Upper lobe of right lung (tissue), 1 donor: ENCODE measurements around the gene STK32B. TPM values are rescaled to one million over a fixed set of nuclear protein-coding genes. Genes with fewer than 3 reads are reported as not detected.

Experiments
- ATAC-seq: fragments of 200-7000 bp; cut with Tn5 transposase; one replicate; pipeline ENCODE4 v1.9.1; 2020; ENCODE audit warnings: mild to moderate bottlenecking, moderate library complexity
- DNase-seq: peaks from one replicate; pipeline ENCODE4 v3.0.0-alpha.2; 2020
- H3K27ac ChIP-seq: fragments of 200-600 bp; one replicate; pipeline ENCODE4 v1.8.0; 2022
- H3K27me3 ChIP-seq: fragments of 200-600 bp; one replicate; pipeline ENCODE4 v1.8.0; 2022; ENCODE audit warnings: mild to moderate bottlenecking
- H3K36me3 ChIP-seq: fragments of 200-600 bp; one replicate; pipeline ENCODE4 v1.8.0; 2022
- H3K4me1 ChIP-seq: fragments of 200-600 bp; one replicate; pipeline ENCODE4 v1.8.0; 2022
- H3K4me3 ChIP-seq: fragments of 200-600 bp; one replicate; pipeline ENCODE4 v1.8.0; 2022; ENCODE audit warnings: mild to moderate bottlenecking
- H3K9me3 ChIP-seq: fragments of 200-600 bp; one replicate; pipeline ENCODE4 v1.8.0; 2022
- CTCF ChIP-seq: fragments of 200-600 bp; IDR thresholded peaks from one replicate; pipeline ENCODE4 v1.8.0; 2022; ENCODE audit warnings: antibody characterized with exemption
- intact Hi-C: fragments of 100-400 bp; cut with DNase I; formaldehyde crosslinking; loops from one replicate; pipeline ENCODE4 v1.11.0; 2022
- total RNA-seq: library from RNA; stranded (reverse); fragmentation: NEBNext Ultra II Directional; extraction: Animal tissue kit (Norgen Biotek cat#: 25700); gene quantifications from one replicate; pipeline ENCODE4 v1.2.1, GENCODE V29; 2021
- donor health status: DM: no; HTN: yes; CAD: no; lungs with severe emphysema.

STK32B gene
- total RNA-seq, 1 donor from 2014 or later: 2.8 TPM

GRCh38 chr4:5398056-5398455 is 346.8 kb downstream of the STK32B start:
- no peaks in the 10 kb centered on the region for H3K4me1 ChIP-seq
- TF ChIP-seq CTCF: no peak
- no peaks in the 10 kb centered on the region for H3K9me3 ChIP-seq
- no peak for DNase-seq
- no peak overlapping the region for H3K4me3 ChIP-seq
- no peaks in the 10 kb centered on the region for H3K36me3 ChIP-seq
- no peaks in the 10 kb centered on the region for H3K27me3 ChIP-seq
- no peak for ATAC-seq
- no peak overlapping the region for H3K27ac ChIP-seq
- intact Hi-C loops: no loop called here

- ATAC-seq (no peak), DNase-seq (no peak)
- intact Hi-C loops: no loop called here
- H3K4me1 ChIP-seq: no peaks in the 10 kb centered on the region
- TF ChIP-seq CTCF: no peak
- H3K36me3 ChIP-seq: no peaks in the 10 kb centered on the region
- H3K27me3 ChIP-seq: no peaks in the 10 kb centered on the region
- H3K4me3 ChIP-seq: no peak overlapping the region
- H3K27ac ChIP-seq: no peak overlapping the region
- no peaks in the 10 kb centered on the region for H3K9me3 ChIP-seq
Observed at GRCh38 chr4:5399124-5399523, 347.8 kb downstream of the STK32B start.

- Histone ChIP-seq H3K4me1 (no peaks in the 10 kb centered on the region), H3K27ac (no peak overlapping the region), H3K4me3 (no peak overlapping the region), H3K36me3 (no peaks in the 10 kb centered on the region), H3K27me3 (no peaks in the 10 kb centered on the region), H3K9me3 (no peaks in the 10 kb centered on the region)
- ATAC-seq (peak; percentile 18), DNase-seq (no peak)
- peak; percentile 55 for TF ChIP-seq CTCF
- intact Hi-C loops: no loop called here
Observed at GRCh38 chr4:5399790-5400421, 348.6 kb downstream of the STK32B start.

GRCh38 chr4:5403746-5404497 is 352.6 kb downstream of the STK32B start:
- no peaks in the 10 kb centered on the region for H3K36me3 ChIP-seq
- no peak for ATAC-seq

GRCh38 chr4:5409237-5409636 is 358.0 kb downstream of the STK32B start:
- Histone ChIP-seq H3K36me3 (no peaks in the 10 kb centered on the region), H3K27me3 (no peaks in the 10 kb centered on the region), H3K27ac (no peak overlapping the region), H3K9me3 (peaks cover 5% of the 10 kb centered on the region), H3K4me1 (no peaks in the 10 kb centered on the region), H3K4me3 (no peak overlapping the region)
- intact Hi-C loops: no loop called here
- ATAC-seq (no peak), DNase-seq (no peak)
- no peak for TF ChIP-seq CTCF

More at GRCh38 chr4:5403746-5404497, 352.6 kb downstream of the STK32B start:
- no peak for TF ChIP-seq CTCF
- no peak for DNase-seq
- peaks cover 5% of the 10 kb centered on the region for H3K9me3 ChIP-seq
- H3K4me1 ChIP-seq: no peaks in the 10 kb centered on the region
- H3K4me3 ChIP-seq: no peak overlapping the region
- intact Hi-C loops: no loop called here
- no peak overlapping the region for H3K27ac ChIP-seq
- H3K27me3 ChIP-seq: no peaks in the 10 kb centered on the region
